Adrenal gland (tissue), 12 donors: ENCODE results near the gene DLGAP1. TPM values are rescaled to one million over a fixed set of nuclear protein-coding genes. Genes with fewer than 3 reads are reported as not detected.

ENCODE experiments used
- DNase-seq, 7 donors: peaks; one replicate each; pipeline ENCODE4 v3.0.0-alpha.2; 2019 to 2020
- H3K27ac ChIP-seq, 5 donors: fragments of 200-600 bp; sonication (generic) in 4 of 5; 1 replicate in 3 of 5; 2 replicates in 2 of 5; pipeline versions ENCODE4 v1.5.1 to v1.8.0; 2016 to 2020; ENCODE audit warnings: mild to moderate bottlenecking in 1 of 5
- H3K27me3 ChIP-seq: fragments of 200-600 bp; 2 replicates; pipeline ENCODE4 v1.8.0; 2021
- H3K36me3 ChIP-seq, 2 donors: fragments of 200-600 bp; replicated peaks in 1 of 2; 1 replicate in 1 of 2; 2 replicates in 1 of 2; pipeline versions ENCODE4 v1.5.1 to v1.8.0; 2018 to 2022
- H3K4me1 ChIP-seq, 2 donors: fragments of 200-600 bp; replicated peaks in 1 of 2; 1 replicate in 1 of 2; 2 replicates in 1 of 2; pipeline versions ENCODE4 v1.5.1 to v1.8.0; 2018 to 2021
- H3K4me3 ChIP-seq, 4 donors: fragments of 200-600 bp; sonication (generic) in 3 of 4; one replicate each; pipeline ENCODE4 v1.5.1; 2016 to 2018
- H3K9me3 ChIP-seq, 3 donors: fragments of 200-600 bp; sonication (generic) in 1 of 3; replicated peaks in 1 of 3; 1 replicate in 2 of 3; 2 replicates in 1 of 3; pipeline versions ENCODE4 v1.5.1 to v1.8.0; 2016 to 2021
- CTCF ChIP-seq, 6 experiments: fragments of 450-650 bp in 4 of 6; fragments of 200-600 bp in 2 of 6; sonication (generic) in 1 of 6; IDR thresholded peaks; 1 replicate in 5 of 6; 2 replicates in 1 of 6; pipeline versions ENCODE4 v1.5.1 to v1.8.0; 2016 to 2021; ENCODE audit warnings: antibody characterized with exemption in 6 of 6, mild to moderate bottlenecking in 2 of 6, moderate library complexity in 1 of 6
- POLR2A ChIP-seq, 2 donors: fragments of 450-650 bp; IDR thresholded peaks; one replicate each; pipeline ENCODE4 v1.6.1; 2017; ENCODE audit warnings: antibody characterized with exemption in 2 of 2, mild to moderate bottlenecking in 2 of 2, moderate library complexity in 1 of 2
- WGBS, 4 donors: extraction: QIAGEN DNeasy Blood & Tissue Kit in 2 of 4; methylation state at CpG; one replicate each; pipeline versions ENCODE4 v1.1.5 to v1.1.7; 2013 to 2017; 5-methylcytosine and 5-hydroxymethylcytosine counted together
- intact Hi-C, 2 donors: fragments of 100-400 bp; cut with DNase I; formaldehyde crosslinking; loops; one replicate each; pipeline versions ENCODE4 v1.14.1 to v1.15.0; 2022 to 2023
- polyA plus RNA-seq, 3 donors: library from polyadenylated mRNA; stranded (reverse); fragments of 200-250 nt in 2 of 3; fragments of 350-450 nt in 1 of 3; fragmentation: Illumina TruSeq in 1 of 3; extraction: RNeasy Lipid Tissue Mini Kit (QIAGEN cat#74804) in 1 of 3; gene quantifications; one replicate each; pipeline ENCODE4 v1.2.3, GENCODE V29; 2013 to 2014
- total RNA-seq, 9 donors: library from RNA; depleted of rRNA in 4 of 9; stranded (reverse); fragments of >200 nt in 4 of 9; fragments of 120-200 nt in 1 of 9; fragmentation: NEBNext Ultra II Directional in 1 of 9; extraction: Animal tissue kit (Norgen Biotek cat#: 25700) in 1 of 9; gene quantifications; one replicate each; pipeline versions ENCODE4 v1.1.0 to v1.2.4, GENCODE V29; 2013 to 2023
- donor health status: healthy with polysubstance abuse.
- donor health status: Bipolar disorder and iron deficiency.
- donor health status: DM: yes; HTN: yes; CAD: no.
- donor health status: DM: no; HTN: no; CAD: no.
- donor health status: DM: no; HTN: no; CAD: no.
- donor health status: DM: yes; HTN: yes; CAD: no.

The DLGAP1 gene
- total and polyA plus RNA-seq, 12 donors: 1.7 to 30.9 (median 12.9) TPM

GRCh38 chr18:3932276-3932675 lies 522.8 kb downstream of the DLGAP1 start:
- WGBS, 4 donors: 48 to 94% (median 67%) methylated on average over 3 to 4 of the region's 4 CpGs
- H3K27ac ChIP-seq: no peak overlapping the region
- no peaks in the 10 kb centered on the region for H3K4me1 ChIP-seq
- TF ChIP-seq CTCF (IDR thresholded peaks at IDR 0.05) (no peak), POLR2A (IDR thresholded peaks at IDR 0.05) (no peak)
- DNase-seq: no peak
- no peak overlapping the region for H3K4me3 ChIP-seq
- H3K36me3 ChIP-seq: no peaks in the 10 kb centered on the region
- intact Hi-C loops: no loop called here
- no peaks in the 10 kb centered on the region for H3K9me3 ChIP-seq
- no peaks in the 10 kb centered on the region for H3K27me3 ChIP-seq

GRCh38 chr18:3931542-3932112 lies 523.5 kb downstream of the DLGAP1 start:
- Histone ChIP-seq H3K36me3 (no peaks in the 10 kb centered on the region), H3K9me3 (no peaks in the 10 kb centered on the region), H3K4me3 (no peak overlapping the region), H3K27me3 (no peaks in the 10 kb centered on the region), H3K27ac (no peak overlapping the region), H3K4me1 (no peaks in the 10 kb centered on the region)
- peak in 2 of 7 donors; percentile 24 to 31 for DNase-seq
- 85 to 92% (median 88%) methylated on average over 4 of the region's 4 CpGs for WGBS, 4 donors
- intact Hi-C loops: no loop called here
- TF ChIP-seq CTCF (IDR thresholded peaks at IDR 0.05) (no peak), POLR2A (IDR thresholded peaks at IDR 0.05) (no peak)

GRCh38 chr18:3931013-3931315 lies 524.1 kb downstream of the DLGAP1 start:
- intact Hi-C loops: no loop called here
- Histone ChIP-seq H3K27ac (no peak overlapping the region), H3K9me3 (no peaks in the 10 kb centered on the region), H3K36me3 (no peaks in the 10 kb centered on the region), H3K4me3 (no peak overlapping the region), H3K4me1 (no peaks in the 10 kb centered on the region), H3K27me3 (no peaks in the 10 kb centered on the region)
- TF ChIP-seq CTCF (IDR thresholded peaks at IDR 0.05) (no peak), POLR2A (IDR thresholded peaks at IDR 0.05) (no peak)
- no peak for DNase-seq
- 95 to 99% (median 97%) methylated on average over 6 of the region's 6 CpGs for WGBS, 4 donors

GRCh38 chr18:3930126-3931012 lies 524.7 kb downstream of the DLGAP1 start:
- 92 to 98% (median 94%) methylated on average over 7 to 13 of the region's 13 CpGs for WGBS, 4 donors
- H3K27ac ChIP-seq: no peak overlapping the region
- intact Hi-C loops: no loop called here
- no peak overlapping the region for H3K4me3 ChIP-seq
- H3K36me3 ChIP-seq: no peaks in the 10 kb centered on the region
- DNase-seq: no peak
- H3K27me3 ChIP-seq: no peaks in the 10 kb centered on the region
- H3K4me1 ChIP-seq: no peaks in the 10 kb centered on the region
- H3K9me3 ChIP-seq: no peaks in the 10 kb centered on the region
- no peak for TF ChIP-seq CTCF (IDR thresholded peaks at IDR 0.05)
- no peak for TF ChIP-seq POLR2A (IDR thresholded peaks at IDR 0.05)
